NCI-H187 treated with DMSO at 0.1 percent for 48 hours (cell line): ENCODE data around the gene PHYHD1.

Experiments
- DNase-seq: peaks from one replicate; lab custom pipeline; 2025; lab: John Stamatoyannopoulos, UW

The PHYHD1 gene

DNA sequence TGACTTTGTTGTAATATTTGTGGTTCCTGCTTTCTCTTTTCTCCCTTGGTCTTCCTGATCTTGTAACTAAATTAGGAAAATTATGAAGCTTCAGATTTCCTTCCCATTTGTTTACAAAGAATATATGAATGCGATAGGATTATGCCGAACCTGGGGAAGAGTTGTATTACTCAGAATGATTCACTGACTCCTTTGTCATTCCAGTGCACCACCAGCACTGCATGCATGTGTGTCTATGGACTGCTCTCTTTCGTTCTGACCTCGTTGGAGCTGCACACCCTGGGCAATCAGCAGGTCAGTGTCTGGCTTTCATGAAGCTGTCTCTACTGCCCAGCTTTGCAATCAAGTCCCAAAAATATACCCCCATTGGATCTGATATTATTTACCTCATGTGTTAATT is 52.2 kb downstream of the PHYHD1 start:
- DNase-seq = no peak

DNA sequence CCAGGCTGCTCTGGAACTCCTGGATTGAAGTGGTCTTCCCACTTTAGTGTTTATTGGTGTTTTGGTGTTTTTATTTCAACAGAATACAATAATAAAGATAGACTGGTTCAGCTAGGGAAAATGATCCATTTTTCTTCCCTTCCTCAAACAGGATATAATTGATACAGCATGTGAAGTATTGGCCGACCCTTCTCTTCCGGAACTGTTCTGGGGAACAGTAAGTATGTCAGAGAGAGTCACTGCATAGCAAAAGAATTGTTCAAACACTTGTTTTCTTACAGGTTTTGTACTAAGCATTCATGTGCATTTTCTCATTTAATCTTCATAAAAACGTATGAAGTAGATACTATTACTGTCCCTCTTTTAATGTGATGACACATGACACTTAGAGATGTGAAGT is 58.3 kb downstream of the PHYHD1 start:
- no peak for DNase-seq

GRCh38 chr9:128983536-128983935 is 62.8 kb downstream of the PHYHD1 start:
- no peak for DNase-seq

- no peak for DNase-seq
These were observed 65.9 kb downstream of the PHYHD1 start for GRCh38 chr9:128986671-128987070.

DNA sequence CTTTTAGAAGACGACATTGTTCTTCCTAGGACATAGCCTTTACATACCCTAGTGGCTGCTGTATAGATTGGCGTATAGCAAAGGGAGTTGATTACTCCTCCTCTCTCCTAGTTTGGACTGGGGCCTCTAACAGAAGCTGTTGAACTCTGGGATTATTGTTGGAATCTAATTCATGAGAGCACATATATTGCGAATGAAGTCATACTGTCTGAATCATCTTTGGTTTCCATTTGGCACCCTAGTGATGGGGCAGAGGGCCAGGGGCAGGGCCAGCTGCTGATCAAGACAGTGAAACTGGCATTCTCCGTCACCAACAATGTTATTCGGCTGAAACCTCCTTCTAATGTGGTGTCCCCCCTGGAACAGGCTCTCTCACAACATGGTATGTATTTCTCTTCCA is 67.0 kb downstream of the PHYHD1 start:
- DNase-seq = no peak
